LNCaP clone FGC (cell line): ENCODE results near the gene DNAI1.

Source experiments
- DNase-seq: peaks from one replicate; pipeline ENCODE4 v3.0.0-alpha.2; 2011; ENCODE audit warnings: low read depth
- H3K4me3 ChIP-seq: 2 replicates; pipeline ENCODE4 v1.5.1; 2011; ENCODE audit warnings: mild to moderate bottlenecking, low read depth, low read length, control low read depth
- TF ChIP-seq, protein P1 (sequence below): IDR thresholded peaks from 2 replicates; pipeline ENCODE4 v1.5.1; 2012; ENCODE audit warnings: mild to moderate bottlenecking; ENCODE audit not compliant: control insufficient read depth, insufficient read depth; ENCODE audit errors: extremely low read depth

DNAI1 gene

DNA sequence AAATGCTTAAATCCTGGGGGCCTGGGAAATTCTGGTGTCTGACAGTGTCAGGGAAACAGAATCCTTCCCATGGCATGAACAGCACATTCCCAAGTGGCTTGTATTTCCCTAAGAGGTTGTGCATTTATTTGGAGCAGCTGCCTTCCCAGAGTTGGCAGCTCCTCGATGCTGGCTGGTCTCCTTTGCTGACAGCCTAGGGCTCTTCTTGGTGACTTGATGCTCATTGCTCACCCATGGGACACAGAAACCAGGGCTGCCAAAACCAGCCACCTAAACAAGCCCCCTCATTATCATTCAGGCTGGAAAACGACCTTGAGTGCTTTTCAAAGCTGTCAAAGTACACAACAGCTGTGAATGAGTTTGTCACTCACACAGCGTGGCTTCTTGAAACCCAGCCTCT is 39.9 kb downstream of the DNAI1 start:
- TF ChIP-seq, protein P1, sequence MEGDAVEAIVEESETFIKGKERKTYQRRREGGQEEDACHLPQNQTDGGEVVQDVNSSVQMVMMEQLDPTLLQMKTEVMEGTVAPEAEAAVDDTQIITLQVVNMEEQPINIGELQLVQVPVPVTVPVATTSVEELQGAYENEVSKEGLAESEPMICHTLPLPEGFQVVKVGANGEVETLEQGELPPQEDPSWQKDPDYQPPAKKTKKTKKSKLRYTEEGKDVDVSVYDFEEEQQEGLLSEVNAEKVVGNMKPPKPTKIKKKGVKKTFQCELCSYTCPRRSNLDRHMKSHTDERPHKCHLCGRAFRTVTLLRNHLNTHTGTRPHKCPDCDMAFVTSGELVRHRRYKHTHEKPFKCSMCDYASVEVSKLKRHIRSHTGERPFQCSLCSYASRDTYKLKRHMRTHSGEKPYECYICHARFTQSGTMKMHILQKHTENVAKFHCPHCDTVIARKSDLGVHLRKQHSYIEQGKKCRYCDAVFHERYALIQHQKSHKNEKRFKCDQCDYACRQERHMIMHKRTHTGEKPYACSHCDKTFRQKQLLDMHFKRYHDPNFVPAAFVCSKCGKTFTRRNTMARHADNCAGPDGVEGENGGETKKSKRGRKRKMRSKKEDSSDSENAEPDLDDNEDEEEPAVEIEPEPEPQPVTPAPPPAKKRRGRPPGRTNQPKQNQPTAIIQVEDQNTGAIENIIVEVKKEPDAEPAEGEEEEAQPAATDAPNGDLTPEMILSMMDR = no peak
- no peak overlapping the region for H3K4me3 ChIP-seq
- DNase-seq = no peak

DNA sequence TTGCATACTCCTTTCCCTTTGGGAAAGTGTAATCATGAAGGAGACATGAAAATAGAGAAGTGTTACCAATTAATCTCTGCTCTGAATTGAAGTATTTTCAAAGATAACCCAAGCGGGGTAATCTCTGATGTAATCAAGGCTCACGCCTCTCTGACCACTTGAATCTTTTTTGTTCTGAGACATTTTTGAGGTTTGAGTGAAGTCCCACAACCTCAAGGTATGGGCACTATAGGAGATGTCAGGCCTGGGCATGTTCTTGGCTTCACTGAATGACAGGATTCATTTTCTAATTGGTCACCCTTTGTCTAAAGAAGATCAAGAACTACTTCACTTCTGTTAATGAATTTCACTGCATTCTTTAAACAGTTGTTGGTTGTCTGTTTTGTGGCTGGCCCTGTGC is 40.5 kb downstream of the DNAI1 start:
- TF ChIP-seq, protein P1 = no peak
- no peak for DNase-seq
- H3K4me3 ChIP-seq = no peak overlapping the region

DNA sequence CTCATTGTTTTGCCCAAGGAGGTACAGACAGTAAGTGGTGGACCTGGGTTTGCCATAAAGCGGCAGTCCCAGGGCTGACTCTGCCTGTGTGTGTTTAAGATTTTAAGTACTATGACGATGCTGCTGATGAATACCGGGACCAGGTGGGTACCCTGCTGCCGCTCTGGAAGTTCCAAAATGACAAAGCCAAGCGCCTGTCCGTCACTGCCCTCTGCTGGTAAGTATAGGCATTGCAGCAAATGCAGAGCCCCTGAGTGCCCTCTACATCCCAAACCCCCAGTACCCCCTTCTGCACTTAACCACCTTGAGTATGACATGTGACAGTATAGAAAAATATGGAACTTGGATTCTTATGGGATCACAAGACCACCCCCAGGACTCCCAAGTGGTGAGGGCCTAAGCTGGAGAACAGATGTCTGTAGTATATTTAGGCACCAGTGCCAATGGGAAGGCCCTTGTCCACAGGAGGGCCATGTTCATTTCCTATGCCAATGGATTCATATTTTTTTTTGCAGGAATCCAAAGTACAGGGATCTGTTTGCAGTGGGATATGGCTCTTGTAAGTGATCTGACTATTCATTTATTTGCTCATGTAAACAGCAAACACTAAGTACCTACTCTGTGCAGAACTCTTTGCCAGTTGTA is 42.1 kb downstream of the DNAI1 start:
- no peak overlapping the region for H3K4me3 ChIP-seq
- TF ChIP-seq, protein P1 = peak; percentile 90
- no peak for DNase-seq

DNA sequence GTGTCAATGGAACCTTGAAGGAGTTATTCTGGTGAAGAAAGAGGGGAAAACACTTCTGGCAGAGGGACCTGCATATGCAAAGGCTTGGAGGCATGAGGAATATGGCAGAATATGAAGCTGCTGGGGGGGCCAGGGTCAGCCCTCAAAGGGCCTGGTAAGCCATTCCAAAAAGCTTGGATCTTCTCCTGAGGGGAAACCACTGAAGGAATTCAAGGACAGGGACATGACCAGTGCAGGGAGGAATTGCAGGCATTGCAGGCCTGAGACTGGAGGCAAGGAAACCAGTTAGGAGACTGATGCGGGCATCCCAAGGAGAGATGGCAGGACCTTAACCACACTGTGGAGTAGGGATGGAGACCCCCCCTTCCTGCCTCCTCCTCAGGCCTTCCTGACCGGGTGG is 42.8 kb downstream of the DNAI1 start:
- TF ChIP-seq, protein P1 = no peak
- DNase-seq = no peak
- H3K4me3 ChIP-seq = no peak overlapping the region

DNA sequence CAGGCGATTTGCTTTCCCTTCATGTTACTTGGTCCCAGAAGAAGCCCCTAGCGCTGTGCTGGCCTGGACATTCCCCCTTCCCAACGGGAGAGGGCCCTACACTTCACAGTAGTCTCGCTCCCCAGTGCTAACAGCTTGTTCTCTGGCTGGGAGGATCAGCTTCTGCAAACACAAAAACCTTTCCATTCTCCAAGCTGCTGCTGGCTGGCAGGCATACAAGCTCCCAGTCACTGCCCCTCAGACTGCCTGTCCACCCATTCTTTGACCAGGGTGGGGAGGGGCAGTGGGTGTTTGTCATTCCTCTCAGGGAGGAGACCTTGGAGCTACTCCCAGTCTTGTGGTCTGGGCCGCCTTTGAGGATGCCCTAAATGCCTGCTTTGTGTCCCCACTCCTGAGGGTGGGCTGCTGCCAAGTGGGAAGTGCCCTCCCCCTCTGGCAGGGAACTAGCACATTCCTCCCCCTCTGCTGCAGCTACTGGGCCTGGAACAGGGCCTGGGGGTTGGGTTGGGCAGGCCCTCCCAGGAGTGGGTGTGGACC is 43.4 kb downstream of the DNAI1 start:
- no peak overlapping the region for H3K4me3 ChIP-seq
- DNase-seq = no peak
- TF ChIP-seq, protein P1 = no peak

DNA sequence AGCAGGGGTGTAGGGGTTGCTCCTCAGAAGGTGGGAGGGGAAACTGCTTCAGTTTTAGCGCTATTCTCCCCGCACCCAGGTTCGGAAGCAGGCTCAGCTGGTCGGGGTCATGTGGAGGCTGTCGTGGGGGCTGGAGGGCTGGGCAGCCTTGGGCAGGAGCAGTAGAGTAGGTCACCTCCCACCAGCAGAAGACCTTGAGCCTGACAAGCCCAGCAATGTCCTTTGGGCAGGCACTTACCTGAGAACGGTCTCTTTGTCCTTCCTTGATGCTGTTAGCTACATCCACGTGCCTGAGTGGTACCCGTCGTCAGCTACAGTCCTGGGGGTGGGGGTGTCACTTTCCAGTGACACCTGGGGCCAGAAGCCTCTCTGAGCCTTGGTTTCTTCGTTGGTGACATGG is 43.9 kb downstream of the DNAI1 start:
- TF ChIP-seq, protein P1 = no peak
- H3K4me3 ChIP-seq = no peak overlapping the region
- no peak for DNase-seq

DNA sequence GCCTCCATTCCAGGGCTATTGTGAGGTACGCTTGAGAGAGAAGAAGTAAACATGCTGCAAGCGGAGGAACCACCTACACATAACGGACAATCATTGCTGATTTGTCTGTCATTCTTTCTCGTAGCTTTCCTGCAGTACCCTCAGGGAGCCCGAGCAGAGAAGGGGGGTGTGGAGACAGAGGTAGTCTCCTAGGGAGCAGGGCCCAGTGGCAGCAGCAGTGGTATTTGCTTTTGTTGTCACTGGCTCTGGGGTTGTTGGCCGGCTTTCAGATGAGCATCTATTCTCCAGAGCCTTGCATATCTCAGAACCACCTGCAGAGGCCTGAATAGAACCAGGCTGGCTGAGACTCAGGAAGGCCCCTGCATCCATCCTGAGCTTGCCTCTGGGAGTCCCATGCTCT is 44.3 kb downstream of the DNAI1 start:
- H3K4me3 ChIP-seq = no peak overlapping the region
- TF ChIP-seq, protein P1 = no peak
- DNase-seq = peak; percentile 18
